DOHH2 (cell line): ENCODE measurements around the gene HDAC4.
"Not testable (repeated sequence)": the region's sequence is repeated elsewhere in the genome, so short reads cannot be mapped to it uniquely, and the experiment has no call there.

ENCODE experiments used
- H3F3A ChIP-seq: fragments of 200-600 bp; sonication (generic), shearing (Covaris generic); 2 replicates; pipeline ENCODE4 v1.6.0; 2016; ENCODE audit warnings: antibody characterized with exemption, mild to moderate bottlenecking; ENCODE audit not compliant: control insufficient read depth, insufficient read depth
- H3K27ac ChIP-seq: fragments of 200-600 bp; sonication (generic); 2 replicates; pipeline ENCODE4 v1.5.1; 2014; ENCODE audit warnings: low read depth, mild to moderate bottlenecking, low read length, moderate library complexity
- H3K27me3 ChIP-seq: fragments of 200-600 bp; sonication (generic); 2 replicates; pipeline ENCODE4 v1.6.1; 2014; ENCODE audit warnings: mild to moderate bottlenecking, low read length, mixed read lengths; ENCODE audit not compliant: control insufficient read depth
- H3K36me3 ChIP-seq: fragments of 200-600 bp; sonication (generic); 2 replicates; pipeline ENCODE4 v1.6.1; 2014; ENCODE audit warnings: mild to moderate bottlenecking, low read length, moderate library complexity, mixed read lengths; ENCODE audit not compliant: control insufficient read depth
- H3K4me1 ChIP-seq: fragments of 200-600 bp; sonication (generic); 2 replicates; pipeline ENCODE4 v1.6.1; 2014; ENCODE audit warnings: mild to moderate bottlenecking, low read length, mixed read lengths; ENCODE audit not compliant: control insufficient read depth
- H3K4me2 ChIP-seq: fragments of 200-600 bp; sonication (generic); 2 replicates; pipeline ENCODE4 v1.6.0; 2014; ENCODE audit warnings: mild to moderate bottlenecking, low read length, moderate library complexity
- H3K4me3 ChIP-seq: fragments of 200-600 bp; sonication (generic); 2 replicates; pipeline ENCODE4 v1.5.1; 2014; ENCODE audit warnings: mild to moderate bottlenecking, low read length, mixed read lengths
- H3K79me2 ChIP-seq: fragments of 200-600 bp; sonication (generic); 2 replicates; pipeline ENCODE4 v1.6.1; 2014; ENCODE audit warnings: mild to moderate bottlenecking, low read length, mixed read lengths; ENCODE audit not compliant: control insufficient read depth
- H3K9me2 ChIP-seq: fragments of 200-600 bp; sonication (generic); replicated peaks from 2 replicates; pipeline ENCODE4 v1.6.1; 2014; ENCODE audit warnings: mild to moderate bottlenecking, low read length, mixed read lengths; ENCODE audit not compliant: control insufficient read depth
- H3K9me3 ChIP-seq: fragments of 200-600 bp; sonication (generic); 2 replicates; pipeline ENCODE4 v1.6.1; 2014; ENCODE audit warnings: antibody characterized with exemption, low read length, mixed read lengths; ENCODE audit not compliant: control insufficient read depth, insufficient read depth
- H4K20me1 ChIP-seq: fragments of 200-600 bp; sonication (generic); 2 replicates; pipeline ENCODE4 v1.6.0; 2014; ENCODE audit warnings: low read depth, mild to moderate bottlenecking, antibody characterized with exemption, low read length, moderate library complexity; ENCODE audit not compliant: control insufficient read depth, insufficient read depth
- CTCF ChIP-seq: fragments of 200-600 bp; sonication (generic); IDR thresholded peaks from one replicate; pipeline ENCODE4 v1.5.1; 2014; ENCODE audit warnings: antibody characterized with exemption, mild to moderate bottlenecking, low read depth, low read length; ENCODE audit not compliant: poor library complexity, severe bottlenecking
- EZH2phosphoT487 ChIP-seq: fragments of 200-600 bp; sonication (generic); IDR thresholded peaks from 2 replicates; pipeline ENCODE4 v1.6.1; 2017; ENCODE audit warnings: borderline replicate concordance, mild to moderate bottlenecking, antibody characterized with exemption, low read length, moderate library complexity, mixed read lengths

The HDAC4 gene

DNA sequence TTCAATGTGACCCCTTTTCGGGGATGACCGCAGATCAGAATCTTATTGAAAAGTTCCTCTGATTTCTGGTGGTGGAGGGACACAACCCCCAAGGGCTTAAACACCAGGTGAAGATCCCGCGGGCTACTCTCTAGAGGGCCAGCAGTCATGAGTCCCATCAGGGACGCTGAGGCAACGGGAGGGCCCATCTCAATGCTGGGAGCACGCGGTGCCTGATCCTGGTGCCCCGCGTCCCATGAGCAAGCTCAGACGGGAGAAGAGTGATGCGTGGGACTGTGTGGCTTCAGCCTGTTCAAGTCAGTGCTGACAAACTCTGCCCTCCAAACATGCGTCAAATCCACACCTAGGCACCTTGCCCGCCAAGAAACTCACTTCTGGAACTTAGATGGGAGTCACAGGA is 328.0 kb downstream of the HDAC4 start:
- no peak overlapping the region for H3K4me3 ChIP-seq
- H3K79me2 ChIP-seq: no peaks in the 10 kb centered on the region
- H4K20me1 ChIP-seq: no peaks in the 10 kb centered on the region
- H3K27ac ChIP-seq: no peak overlapping the region
- H3K4me1 ChIP-seq: no peaks in the 10 kb centered on the region
- no peaks in the 10 kb centered on the region for H3K9me3 ChIP-seq
- no peaks in the 10 kb centered on the region for H3F3A ChIP-seq
- H3K27me3 ChIP-seq: no peaks in the 10 kb centered on the region
- TF ChIP-seq EZH2phosphoT487 (no peak), CTCF (no peak)
- H3K36me3 ChIP-seq: no peaks in the 10 kb centered on the region
- no peak overlapping the region for H3K4me2 ChIP-seq
- H3K9me2 ChIP-seq: no peaks in the 10 kb centered on the region

- Histone ChIP-seq H3K27ac (no peak overlapping the region), H3K9me3 (no peaks in the 10 kb centered on the region), H3K9me2 (no peaks in the 10 kb centered on the region), H4K20me1 (no peaks in the 10 kb centered on the region), H3K79me2 (no peaks in the 10 kb centered on the region), H3K4me3 (no peak overlapping the region), H3F3A (no peaks in the 10 kb centered on the region), H3K27me3 (no peaks in the 10 kb centered on the region), H3K4me1 (no peaks in the 10 kb centered on the region), H3K36me3 (no peaks in the 10 kb centered on the region), H3K4me2 (no peak overlapping the region)
- TF ChIP-seq EZH2phosphoT487: no peak
- TF ChIP-seq CTCF: no peak
Observed at GRCh38 chr2:239070466-239070865, 330.4 kb downstream of the HDAC4 start.

GRCh38 chr2:239069362-239070333 is 331.2 kb downstream of the HDAC4 start:
- not testable (repeated sequence) for H3K4me3 ChIP-seq, H3K9me2 ChIP-seq, H3K9me3 ChIP-seq, H3K79me2 ChIP-seq, H3K36me3 ChIP-seq, H4K20me1 ChIP-seq, H3K4me2 ChIP-seq, H3K27me3 ChIP-seq, H3K27ac ChIP-seq, H3K4me1 ChIP-seq, H3F3A ChIP-seq

DNA sequence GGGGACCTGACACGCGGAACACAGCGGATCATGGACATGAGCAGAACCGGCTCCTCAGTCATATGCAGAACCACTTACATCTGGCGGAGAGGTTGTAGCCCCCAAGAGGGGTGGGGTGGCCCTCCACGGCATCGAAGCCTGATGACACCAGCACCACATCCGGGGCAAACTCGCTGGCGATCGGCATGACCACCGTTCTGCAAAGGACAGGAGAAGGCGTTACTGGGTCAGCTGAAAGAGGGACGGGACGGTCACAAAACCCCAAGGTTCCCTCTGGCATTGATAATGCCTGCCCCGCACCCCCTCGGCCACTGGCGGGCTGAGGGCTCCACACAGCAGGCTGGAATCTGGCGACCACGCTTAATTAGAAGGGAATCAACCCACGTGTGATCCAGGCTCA is 332.4 kb downstream of the HDAC4 start:
- TF ChIP-seq CTCF (no peak), EZH2phosphoT487 (no peak)
- Histone ChIP-seq H3K4me3 (no peak overlapping the region), H3K36me3 (no peaks in the 10 kb centered on the region), H3K9me3 (no peaks in the 10 kb centered on the region), H3F3A (no peaks in the 10 kb centered on the region), H3K79me2 (no peaks in the 10 kb centered on the region), H3K27me3 (no peaks in the 10 kb centered on the region), H3K4me2 (no peak overlapping the region), H4K20me1 (no peaks in the 10 kb centered on the region), H3K9me2 (no peaks in the 10 kb centered on the region), H3K4me1 (no peaks in the 10 kb centered on the region), H3K27ac (no peak overlapping the region)
